MM.1S (cell line): Measurements from ENCODE around the gene TSSK1B.

ENCODE experiments used
- EZH2phosphoT487 ChIP-seq: fragments of 300-600 bp; sonication (generic); IDR thresholded peaks from 2 replicates; pipeline ENCODE4 v1.6.1; 2018; ENCODE audit warnings: antibody characterized with exemption, low read length
- TF ChIP-seq, protein P1 (sequence below): fragments of 300-600 bp; sonication (generic); IDR thresholded peaks from 2 replicates; pipeline ENCODE4 v1.5.1; 2016; ENCODE audit warnings: antibody characterized with exemption, low read length, mixed read lengths

DNA sequence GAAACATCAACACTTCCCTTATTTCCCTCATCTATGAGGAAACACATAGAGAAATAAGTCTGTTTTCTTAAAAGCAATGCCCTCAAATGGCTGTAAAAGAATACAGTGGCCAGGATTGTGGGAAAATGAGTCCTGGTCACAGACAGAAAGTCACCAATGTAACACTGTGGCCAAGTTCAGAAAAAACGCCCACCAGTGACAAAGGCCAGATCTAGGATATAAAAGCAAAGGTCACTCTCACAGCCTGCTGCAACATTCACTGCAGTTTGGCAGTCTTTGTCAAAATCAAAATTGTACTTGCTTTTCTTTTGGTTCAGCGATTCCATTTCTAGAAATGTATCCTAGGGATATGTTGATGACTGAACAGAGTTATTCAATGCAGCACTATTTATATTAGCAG, 30.5 kb downstream of the TSSK1B start:
- TF ChIP-seq, protein P1, sequence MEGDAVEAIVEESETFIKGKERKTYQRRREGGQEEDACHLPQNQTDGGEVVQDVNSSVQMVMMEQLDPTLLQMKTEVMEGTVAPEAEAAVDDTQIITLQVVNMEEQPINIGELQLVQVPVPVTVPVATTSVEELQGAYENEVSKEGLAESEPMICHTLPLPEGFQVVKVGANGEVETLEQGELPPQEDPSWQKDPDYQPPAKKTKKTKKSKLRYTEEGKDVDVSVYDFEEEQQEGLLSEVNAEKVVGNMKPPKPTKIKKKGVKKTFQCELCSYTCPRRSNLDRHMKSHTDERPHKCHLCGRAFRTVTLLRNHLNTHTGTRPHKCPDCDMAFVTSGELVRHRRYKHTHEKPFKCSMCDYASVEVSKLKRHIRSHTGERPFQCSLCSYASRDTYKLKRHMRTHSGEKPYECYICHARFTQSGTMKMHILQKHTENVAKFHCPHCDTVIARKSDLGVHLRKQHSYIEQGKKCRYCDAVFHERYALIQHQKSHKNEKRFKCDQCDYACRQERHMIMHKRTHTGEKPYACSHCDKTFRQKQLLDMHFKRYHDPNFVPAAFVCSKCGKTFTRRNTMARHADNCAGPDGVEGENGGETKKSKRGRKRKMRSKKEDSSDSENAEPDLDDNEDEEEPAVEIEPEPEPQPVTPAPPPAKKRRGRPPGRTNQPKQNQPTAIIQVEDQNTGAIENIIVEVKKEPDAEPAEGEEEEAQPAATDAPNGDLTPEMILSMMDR, result no peak
- TF ChIP-seq EZH2phosphoT487, result no peak
